GM18907 (cell line): ENCODE results near the gene HS3ST5.
"Not testable (repeated sequence)": the region's sequence is repeated elsewhere in the genome, so short reads cannot be mapped to it uniquely, and the experiment has no call there.

Source experiments
- ATAC-seq: cut with Tn5 transposase; IDR thresholded peaks from one replicate; pipeline ENCODE4 v1.9.1; 2021; ENCODE audit warnings: mild to moderate bottlenecking, moderate library complexity; ENCODE audit not compliant: unreplicated experiment

The HS3ST5 gene

DNA sequence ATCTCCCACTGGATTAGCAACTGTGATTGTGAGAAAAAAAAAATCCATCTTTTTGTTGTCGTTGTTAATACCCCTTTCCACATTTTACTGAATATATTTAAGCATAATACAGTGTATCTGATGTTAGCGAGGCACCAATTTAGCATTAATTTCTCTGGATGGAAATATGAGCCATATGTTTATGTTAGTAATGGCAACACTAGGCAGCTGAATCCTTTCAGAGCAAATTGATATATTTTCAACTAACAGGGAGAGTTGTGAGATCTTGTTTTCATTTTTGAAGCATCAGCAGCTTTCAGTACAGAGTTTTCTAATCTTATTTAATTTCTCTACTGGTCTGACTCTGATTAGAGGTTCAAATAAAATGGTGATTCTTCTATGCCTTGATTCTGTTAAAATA, 287.1 kb downstream of the HS3ST5 start:
- no peak for ATAC-seq

DNA sequence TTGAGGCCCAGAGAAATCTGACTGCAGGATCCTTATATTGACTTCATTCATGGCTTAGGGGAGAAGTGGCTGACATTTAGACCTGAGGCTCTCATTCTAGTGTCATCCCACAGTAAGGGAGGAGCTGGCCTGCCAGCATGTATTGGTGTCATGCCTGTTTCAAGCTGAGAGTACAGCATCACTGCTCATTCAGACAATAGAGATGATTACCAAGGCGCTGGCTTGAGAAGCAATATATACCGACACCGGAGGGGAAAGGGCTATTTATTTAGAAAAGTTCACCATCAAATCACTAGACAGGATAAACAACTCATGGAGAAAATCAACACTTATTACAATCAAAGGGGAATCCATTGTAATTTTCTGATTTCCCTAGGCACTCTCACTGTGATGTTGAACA, 287.5 kb downstream of the HS3ST5 start:
- no peak for ATAC-seq

DNA sequence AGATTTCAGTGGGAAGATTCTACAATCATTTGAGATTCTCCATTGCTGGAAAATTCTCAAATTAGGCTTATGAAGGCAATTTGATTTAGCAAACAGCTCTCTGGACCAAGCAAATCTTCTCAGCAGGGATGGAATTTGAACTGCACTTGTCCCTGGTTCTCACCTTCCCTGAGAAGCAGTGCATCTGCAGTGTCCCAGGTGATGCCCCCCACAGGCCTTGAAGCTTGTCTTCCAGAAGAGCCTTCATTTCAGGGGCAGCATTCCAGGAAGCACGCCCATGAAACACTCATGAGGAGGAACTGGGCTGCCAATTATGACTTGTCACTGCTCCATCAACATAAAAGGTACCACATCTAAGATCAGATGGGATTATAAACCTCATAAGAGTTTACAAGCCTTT, 289.0 kb downstream of the HS3ST5 start:
- ATAC-seq, result no peak

DNA sequence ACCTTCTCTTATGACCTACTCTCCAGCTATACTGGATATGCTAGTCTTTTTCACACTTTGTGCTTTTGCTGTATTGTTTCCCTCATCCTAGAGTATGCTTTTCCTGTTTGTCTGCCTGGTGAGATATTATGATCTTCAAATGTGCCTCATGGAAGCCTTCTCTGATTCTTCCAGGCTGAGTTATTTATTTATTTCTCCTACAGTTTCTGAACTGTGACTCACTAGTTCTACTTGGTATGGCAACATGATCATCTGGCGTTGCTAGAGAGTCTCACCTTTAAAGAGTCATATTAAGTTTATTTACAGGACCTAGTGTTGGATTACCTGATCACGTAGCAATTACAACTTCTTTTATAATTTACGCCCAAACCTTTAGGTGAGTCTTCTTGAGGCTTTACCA, 290.7 kb downstream of the HS3ST5 start:
- no peak for ATAC-seq

DNA sequence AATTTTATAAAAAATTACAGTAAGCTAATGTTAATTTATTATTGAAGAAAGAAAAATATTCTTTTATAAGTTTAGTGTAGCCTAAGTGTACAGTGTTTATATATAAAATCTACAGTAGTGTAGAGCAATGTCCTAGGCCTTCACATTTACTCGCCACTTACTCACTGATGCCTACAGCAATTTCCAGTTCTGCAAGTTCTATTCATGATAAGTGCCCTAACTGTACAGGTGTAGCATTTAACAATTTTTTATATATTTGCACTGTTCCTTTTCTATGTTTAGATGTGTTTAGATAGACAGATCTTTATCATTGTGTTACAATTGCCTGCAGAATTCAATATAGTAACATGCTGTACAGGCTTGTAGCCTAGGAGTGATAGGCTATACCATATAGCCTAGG, 291.8 kb downstream of the HS3ST5 start:
- ATAC-seq, result no peak

DNA sequence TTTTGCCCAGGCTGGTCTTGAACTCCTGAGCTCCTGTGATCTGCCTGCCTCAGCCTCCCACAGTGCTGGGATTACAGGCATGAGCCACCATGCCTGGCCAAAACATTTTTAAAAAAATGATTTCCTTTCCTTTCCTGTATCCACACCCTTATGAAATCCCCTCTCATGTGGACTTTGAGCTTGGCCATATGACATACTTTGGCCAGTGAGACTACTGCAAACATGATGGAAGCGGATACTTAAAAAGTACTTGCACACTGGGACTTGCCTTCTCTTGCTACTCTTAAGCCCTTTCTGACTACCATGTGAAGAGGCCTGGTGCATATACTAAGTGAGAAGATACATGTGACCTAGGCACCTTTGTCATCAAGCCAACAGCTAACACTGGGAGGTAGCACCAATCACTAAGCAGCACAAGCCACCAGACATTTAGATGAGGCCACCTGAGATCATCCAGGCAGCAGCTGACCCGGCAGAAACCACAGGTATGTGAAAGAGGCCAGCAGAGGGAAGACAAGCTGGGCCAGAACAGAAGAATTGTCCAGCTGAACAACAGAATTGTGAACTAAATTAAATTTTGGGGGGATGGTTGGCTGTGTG, 293.4 kb downstream of the HS3ST5 start:
- no peak for ATAC-seq

DNA sequence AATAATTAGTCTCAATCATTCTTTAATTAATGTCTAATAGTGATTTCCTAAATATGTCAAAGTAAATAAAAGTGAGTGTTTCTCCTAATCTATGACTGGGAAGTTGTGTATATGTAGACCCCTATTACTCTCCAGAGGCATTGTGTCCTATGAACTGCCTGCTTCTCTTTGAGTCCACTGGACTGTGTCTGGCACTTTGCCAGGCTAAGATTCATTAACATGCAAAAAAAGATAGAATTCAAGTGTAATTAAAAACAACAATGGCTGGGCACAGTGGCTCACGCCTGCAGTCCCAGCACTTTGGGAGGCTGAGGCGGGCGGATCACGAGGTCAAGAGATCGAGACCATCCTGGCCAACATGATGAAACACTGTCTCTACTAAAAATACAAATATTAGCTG, 298.3 kb downstream of the HS3ST5 start:
- ATAC-seq, result not testable (repeated sequence)

DNA sequence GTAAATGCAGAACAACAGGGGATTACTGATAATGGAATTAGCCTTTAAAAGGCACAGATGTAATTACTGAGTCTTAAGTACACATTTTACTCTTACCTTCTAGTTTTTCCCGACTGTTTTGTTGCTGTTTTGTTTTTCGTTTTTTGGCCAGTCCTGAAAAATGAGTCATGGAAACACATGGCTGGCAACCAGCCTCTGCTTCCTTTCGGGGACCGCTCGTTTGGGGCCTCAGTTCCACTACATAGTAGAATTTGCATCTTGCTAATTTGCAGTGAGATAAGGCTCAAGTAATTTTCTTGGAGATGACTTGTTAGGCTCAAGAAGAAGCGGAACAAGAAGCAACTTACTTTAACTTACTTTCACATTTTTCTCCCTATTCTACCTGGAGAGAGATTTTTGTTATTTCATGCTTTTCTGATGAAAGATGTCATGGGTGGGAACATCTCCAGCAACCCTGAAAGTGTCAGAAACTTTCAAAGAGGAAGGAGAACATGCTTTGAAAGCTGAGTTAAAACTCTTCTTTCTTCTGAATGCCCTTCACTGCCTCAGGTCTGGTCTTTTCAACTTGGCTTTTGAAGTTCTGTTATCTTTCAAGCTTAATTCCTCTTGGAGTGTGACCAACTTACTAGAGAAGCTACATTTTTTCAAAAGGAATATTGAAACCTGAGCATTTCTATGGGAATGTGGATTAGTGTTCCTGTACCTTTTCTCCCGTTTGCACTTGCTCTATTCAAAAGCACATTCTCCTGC, 300.4 kb downstream of the HS3ST5 start:
- ATAC-seq, result no peak

DNA sequence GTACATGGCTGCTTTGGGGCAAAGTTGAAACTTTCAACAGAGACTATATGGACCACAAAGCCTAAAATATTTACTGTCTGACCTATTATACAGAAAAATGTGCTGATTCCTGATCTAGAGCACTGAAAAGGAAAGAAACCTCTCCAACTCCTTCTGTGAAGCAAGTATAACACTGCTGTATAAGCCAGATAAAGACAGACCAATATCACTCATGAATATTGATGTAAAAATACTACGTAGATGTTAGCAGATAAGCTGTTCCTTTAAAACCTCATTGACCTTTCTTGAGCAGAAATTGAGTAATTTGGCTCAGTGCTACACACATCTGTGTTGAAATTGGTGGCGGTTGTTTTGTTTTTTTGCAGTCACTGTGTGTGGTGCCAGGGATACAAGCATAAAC, 302.0 kb downstream of the HS3ST5 start:
- ATAC-seq, result no peak

DNA sequence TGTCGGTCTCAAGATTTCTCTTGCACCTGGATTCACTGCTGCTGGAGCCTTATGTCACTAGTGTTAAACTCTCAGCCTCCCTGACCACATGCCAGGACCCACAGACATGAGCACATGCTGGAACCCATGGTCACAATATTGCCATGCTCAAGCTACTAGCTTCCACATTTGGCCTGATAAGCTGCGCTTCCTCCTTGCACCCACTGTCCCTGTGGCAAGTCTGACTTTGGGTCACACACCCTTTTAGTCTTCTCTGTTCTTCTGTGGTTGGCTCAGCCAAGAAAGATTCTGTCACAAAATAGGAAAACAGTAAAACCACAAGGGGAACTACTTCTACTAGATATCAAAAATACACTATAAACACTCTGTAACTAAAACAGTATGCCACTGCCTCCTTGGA, 303.0 kb downstream of the HS3ST5 start:
- ATAC-seq, result no peak

DNA sequence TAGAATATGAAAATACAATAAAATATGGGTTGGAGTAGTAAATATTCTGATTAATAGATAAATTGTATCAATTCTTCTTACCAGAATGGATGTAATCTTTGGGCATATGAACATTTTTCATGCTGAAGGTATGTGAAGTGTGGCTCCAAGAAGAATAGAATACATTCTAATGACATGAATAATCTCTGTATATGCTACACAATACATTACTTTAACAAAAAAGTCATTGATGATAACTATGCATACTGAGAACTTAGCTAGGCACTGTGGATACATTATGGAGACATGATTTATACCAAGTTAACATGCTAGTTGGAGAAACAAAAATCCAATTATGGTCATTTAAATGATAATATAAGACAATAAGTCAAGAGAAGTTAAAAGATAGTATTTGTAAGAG, 309.2 kb downstream of the HS3ST5 start:
- no peak for ATAC-seq

DNA sequence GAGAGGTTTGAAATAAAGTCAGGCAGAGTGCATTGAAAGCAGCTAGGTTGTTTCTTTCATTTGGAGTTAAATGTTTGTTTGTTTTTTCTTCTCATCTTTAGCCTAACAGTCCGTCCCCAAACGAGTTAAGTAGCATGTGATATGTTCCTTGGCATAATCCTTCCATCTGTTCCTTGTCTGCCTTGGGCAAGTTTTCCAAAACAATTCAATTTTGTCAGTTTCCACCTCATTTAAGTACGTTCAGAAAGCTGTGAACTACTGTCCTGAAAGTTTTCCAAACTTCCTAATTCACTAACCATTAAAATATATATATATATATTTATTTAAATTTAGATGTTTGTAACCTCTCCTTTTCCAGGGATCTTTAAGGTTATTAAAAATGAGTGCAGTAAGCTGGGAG, 310.1 kb downstream of the HS3ST5 start:
- ATAC-seq, result no peak

DNA sequence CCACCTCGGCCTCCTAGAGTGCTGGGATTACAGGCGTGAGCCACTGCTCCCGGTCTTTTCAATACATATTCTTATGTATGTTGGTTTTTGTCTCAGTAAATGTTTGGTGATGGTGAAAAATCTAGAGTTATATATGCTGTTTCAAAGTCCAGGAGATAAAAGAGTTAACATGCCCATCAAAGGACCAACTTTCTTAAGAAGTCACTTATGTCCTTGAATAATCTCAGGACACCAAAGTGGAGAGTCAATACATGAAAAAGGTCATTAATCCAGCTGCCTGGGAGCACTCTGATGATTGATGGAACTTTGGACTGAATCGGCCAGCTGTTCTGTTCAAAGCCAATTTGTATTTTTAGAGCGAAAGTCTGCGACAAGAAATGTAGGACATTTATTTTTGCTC, 312.1 kb downstream of the HS3ST5 start:
- no peak for ATAC-seq

DNA sequence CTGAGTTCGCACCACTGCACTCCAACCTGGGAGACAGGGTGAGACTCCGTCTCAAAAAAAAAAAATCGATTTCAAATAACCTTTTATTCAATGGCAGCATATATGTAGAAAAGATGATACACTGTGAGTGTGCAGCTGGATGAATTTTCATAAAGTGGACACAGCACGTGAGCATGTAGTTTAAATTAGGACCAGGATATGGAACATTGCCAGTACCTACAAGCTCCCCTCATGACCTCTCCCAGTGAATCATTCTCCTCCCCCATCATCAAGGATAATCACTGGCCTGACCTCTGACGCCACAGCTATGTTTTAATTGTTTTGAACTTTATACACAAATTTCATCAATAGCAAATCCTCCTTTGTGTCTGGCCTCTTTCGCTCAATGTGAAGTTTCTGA, 318.1 kb downstream of the HS3ST5 start:
- ATAC-seq, result no peak

DNA sequence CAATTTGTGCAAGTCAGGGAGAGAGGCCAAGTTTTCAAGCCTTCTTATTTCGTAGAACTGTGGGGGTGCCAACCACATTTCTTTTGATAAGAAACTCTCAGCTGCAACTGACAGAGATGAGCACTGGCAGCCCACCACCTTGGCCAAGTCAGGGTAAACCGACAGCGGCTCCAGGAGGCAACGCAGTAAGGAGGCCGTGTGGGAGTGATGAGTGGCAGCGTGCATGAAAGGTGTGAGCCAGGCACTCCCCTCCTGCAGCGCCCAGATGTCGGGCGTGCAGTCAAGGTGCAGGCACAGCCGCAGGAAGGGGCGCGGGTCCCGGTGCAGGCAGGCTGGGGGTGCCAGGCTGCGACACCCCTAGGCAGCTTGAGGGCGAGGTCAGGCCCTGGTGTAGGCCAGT, 322.6 kb downstream of the HS3ST5 start:
- ATAC-seq, result no peak

DNA sequence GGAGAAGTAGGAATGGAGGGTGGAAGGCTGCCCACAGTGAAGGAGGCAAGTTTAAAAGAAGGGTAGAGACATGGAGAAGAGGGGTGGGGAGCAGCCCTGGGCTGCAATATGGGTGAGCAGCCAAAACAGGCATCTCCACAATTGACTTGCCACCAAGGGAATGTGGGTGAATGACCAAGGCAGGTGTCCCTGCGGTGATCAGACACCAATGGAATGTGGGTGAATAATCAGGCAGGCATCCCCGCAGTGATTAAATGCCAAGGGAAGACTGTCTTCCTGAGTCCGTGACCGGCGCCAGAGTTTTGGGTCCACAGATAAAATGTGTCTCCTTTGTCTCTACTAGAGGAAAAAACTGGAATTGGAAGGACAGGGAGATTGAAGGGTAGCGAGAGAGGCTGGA, 325.7 kb downstream of the HS3ST5 start:
- ATAC-seq, result not testable (repeated sequence)

DNA sequence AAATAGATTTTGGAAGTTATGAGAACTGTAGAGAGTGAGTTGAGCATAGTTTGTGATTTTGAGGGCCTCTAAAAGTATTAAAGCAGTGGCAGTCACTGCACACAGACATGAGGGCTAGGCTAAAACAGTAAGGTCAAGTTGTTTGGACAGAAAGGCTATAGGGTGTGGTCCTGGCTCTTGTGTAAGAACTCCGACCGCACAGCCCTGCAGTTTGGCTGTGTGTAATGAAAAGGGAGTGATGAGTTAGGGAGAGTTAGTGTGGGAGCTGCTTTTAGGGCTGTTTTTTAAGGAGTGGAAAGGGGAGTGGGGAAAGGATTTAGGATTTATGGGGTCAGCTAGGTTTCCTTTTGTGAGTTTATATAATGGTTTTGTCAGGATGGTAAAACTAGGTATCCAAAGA, 328.7 kb downstream of the HS3ST5 start:
- not testable (repeated sequence) for ATAC-seq

DNA sequence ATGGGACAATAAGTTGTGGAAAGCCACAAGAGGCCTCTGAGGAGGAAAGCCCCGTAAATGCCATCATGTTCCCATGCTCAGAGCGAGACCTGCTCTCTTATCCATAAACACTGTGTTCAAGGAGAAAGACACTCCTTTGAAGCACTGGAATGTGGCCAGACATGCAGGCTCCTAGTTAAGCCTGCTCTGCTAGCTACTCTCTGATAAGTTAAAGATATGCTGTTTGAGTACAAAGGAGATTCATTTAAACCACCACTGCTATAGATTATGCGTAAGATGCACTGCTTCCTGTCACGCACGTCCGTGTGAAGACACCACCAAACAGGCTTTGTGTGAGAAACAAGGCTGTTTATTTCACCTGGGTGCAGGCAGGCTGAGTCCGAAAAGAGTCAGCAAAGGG, 331.3 kb downstream of the HS3ST5 start:
- ATAC-seq, result not testable (repeated sequence)

DNA sequence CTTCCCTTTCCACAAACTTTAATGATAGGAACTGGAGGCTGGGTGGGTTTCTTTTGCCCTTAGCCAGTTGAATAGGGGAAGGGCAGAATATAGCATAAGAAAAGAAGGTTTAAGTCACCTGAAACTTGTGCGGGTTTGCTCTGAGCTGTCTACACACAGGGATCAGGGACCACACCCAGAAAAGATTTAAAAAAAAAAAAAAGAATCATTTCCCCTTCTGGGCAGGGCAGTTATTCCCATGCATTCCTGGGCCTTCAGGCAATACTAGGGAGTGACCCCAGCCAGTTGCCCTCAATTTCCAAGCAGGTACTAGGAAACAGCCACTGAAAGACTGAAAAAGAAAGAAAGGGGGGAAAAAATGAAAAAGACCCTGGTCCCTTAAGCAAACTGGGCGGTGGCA, 332.3 kb downstream of the HS3ST5 start:
- no peak for ATAC-seq

DNA sequence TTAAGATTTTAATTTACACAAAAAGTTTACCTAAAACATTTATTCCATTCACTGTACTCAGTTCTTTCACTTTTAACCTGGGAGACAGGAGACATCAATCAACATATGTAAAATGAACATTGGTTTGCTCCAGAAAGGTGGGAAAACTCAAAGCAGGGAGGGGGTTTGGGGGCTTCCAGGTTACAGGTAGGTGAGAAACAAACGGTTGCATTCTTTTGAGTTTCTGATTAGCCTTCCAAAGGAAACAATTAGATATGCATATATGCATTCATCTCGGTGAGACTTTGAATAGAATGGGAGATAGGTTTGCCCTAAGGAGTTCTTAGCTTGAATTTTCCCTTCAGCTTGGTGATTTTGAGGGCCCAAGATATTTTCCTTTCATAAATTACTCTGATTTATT, 333.6 kb downstream of the HS3ST5 start:
- no peak for ATAC-seq

DNA sequence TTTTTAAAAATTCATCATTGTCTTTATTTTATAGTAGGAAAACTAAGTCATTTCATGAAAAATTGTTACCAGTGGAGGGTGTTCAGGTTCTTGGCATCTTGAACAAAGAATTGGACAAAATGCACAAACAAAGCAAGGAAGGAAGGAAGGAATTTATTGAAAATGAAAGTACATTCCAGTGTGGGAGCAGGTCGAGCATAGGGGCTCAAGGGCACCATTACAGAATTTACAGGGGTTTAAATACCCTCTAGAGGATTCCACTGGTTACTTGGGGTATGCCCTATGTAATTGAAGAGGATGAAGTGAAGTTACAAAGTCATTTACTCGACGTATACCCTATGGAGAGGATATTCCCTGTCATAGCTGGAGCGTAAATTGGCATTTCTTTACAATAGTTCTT, 334.5 kb downstream of the HS3ST5 start:
- no peak for ATAC-seq

DNA sequence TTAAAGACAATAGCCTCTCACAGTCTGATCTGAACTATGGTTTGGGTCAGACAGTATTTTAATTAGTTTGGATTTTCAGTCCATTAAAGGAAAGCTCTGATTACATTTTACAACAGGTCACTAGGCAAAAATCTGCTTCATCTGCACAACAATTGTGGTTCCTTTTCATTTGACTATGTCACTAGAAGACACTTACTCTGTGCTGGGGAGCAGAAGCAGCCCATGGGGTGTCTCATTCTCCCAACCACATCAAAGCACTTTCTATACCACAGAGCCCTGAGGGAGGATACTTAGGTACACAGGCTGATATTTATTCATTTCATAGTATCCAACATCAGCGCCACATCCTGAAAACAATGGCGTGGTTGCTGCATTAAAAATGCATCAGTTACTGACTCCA, 335.3 kb downstream of the HS3ST5 start:
- ATAC-seq, result peak; percentile 76
